ENCODE data around the gene NAP1L1. TPM values are rescaled to one million over a fixed set of nuclear protein-coding genes. Genes with fewer than 3 reads are reported as not detected.
A peak's percentile ranks its signal among the peaks of the same experiment; 100 is the strongest.

The NAP1L1 gene
- total RNA-seq, 2 experiments from 2014 or later: 1,148 to 1,176 TPM

DNA sequence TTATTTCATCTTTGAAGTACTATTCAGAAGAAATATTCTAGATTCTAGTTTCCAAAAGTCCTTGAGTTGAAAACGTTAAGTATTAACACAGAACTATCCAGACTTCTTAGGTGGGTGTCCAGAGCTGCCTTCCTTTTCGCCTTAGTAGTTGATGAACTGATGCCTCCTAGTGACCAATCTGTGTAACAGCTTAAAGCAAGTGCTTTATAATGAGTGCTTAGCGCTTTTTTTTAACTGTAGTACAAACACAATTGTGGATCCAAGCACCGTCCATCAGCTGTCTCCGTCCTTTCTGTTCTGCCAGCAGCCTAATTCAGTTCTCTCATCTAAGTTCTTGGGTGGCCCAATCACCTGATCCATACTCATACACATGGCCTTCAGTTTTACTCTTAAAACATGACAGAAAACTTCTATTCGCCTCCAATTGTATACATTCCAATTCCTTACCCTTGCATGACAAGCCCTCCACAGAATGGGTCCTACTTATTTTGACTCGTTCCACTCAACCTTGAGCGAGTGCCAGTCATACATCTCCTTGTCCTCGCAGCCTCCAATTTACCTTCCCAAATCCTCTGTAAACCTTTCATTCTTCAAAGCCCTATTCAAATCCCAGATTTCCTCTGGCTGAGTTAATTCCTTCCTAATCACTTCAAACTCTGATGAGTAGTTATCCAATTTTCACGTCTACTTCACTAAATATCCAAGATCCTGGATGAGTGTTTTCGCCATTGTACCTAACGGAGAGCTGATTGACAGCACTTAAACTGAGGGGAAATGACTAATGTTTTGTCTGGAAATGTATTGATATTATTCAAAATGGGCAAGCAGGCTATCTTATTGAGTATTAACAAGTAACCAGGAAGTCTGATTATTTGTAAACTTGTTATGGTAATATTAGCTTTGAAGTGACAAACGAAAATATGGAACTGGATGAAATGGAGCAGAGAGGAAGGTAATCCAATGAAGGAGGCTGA lies 47.1 kb downstream of the NAP1L1 start:
- Mint-ChIP-seq H3K4me1 (peaks cover 35% of the 10 kb centered on the region), H3K4me3 (no peak overlapping the region), H3K27me3 (no peaks in the 10 kb centered on the region), H3K27ac (no peak overlapping the region), H3K9me3 (no peaks in the 10 kb centered on the region), H3K36me3 (peaks cover 5% of the 10 kb centered on the region)
- DNase-seq: no peak

DNA sequence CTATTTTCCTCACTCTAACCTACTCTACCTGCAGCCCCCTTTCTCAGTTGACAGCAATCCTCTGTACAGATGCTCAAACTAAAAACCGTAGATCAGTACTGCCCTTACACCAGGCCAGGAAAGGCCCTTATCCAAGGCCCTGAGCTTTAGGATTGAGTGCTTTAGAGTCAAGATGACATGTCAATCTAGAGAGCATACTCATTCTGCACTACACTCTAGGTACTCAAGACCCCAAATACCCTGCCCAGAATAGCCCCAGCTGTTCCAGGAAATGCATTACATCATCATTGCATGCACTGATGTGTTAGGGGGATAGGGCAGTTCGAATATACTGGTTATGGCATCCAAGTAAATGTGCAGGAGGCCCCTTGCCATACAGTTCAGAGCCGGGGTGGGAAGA lies 49.4 kb downstream of the NAP1L1 start:
- H3K4me3 Mint-ChIP-seq: no peak overlapping the region
- H3K27ac Mint-ChIP-seq: peak overlapping the region; percentile 27

GRCh38 chr12:76033081-76034011 lies 51.1 kb downstream of the NAP1L1 start:
- Mint-ChIP-seq H3K9me3 (peaks cover 1% of the 10 kb centered on the region), H3K4me3 (peak overlapping the region; percentile 98), H3K27ac (peak overlapping the region; percentile 98), H3K4me1 (peaks cover 41% of the 10 kb centered on the region), H3K27me3 (peaks cover 6% of the 10 kb centered on the region), H3K36me3 (peaks cover 30% of the 10 kb centered on the region)
- no peak for DNase-seq

More for the DNA sequence above, 49.4 kb downstream of the NAP1L1 start:
- peaks cover 6% of the 10 kb centered on the region for H3K27me3 Mint-ChIP-seq
- peaks cover 1% of the 10 kb centered on the region for H3K9me3 Mint-ChIP-seq
- H3K4me1 Mint-ChIP-seq: peaks cover 36% of the 10 kb centered on the region
- no peak for DNase-seq
- peaks cover 13% of the 10 kb centered on the region for H3K36me3 Mint-ChIP-seq

- peak; percentile 58 for DNase-seq
- Mint-ChIP-seq H3K9me3 (peaks cover 1% of the 10 kb centered on the region), H3K4me3 (peak overlapping the region; percentile 98), H3K4me1 (peaks cover 40% of the 10 kb centered on the region), H3K27me3 (peaks cover 6% of the 10 kb centered on the region), H3K27ac (peak overlapping the region; percentile 98), H3K36me3 (peaks cover 35% of the 10 kb centered on the region)
These were observed 52.2 kb downstream of the NAP1L1 start for GRCh38 chr12:76032043-76032981.

DNA sequence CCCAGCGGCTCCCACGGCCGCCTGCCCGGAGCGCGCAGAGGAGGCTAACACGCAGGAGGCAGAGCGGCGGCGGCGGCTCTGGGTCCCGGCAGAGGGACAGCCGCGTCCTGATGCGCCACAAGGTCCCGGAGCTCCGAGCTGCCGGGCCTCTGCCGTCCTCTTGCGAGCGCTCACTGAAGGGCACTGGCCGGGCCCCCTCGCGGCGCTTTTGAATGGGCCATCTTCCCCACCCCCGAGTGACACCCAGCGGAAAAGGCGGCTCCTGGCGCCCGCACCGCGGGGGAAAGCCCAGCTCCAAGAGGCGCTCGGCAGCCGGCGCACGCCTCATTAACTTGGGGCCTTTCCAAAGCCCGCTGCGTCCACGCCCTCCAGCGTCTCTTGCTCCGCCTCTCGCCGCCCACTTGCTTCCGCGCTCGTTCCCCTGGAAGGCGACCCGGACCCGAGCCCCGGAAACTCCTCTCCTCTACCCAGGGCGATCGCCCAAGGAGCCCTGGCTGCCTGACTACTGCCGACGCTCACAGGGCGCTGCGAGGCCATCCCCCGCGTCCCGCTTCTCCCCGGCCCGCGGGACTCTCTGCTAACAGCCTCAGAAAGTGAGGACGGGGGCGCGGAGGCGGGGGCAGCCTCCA lies 53.0 kb downstream of the NAP1L1 start, which contains the start of gene PHLDA1:
Gene PHLDA1, minus strand, starts transcription at position 363 of the 629 bp plus-strand sequence.
- H3K27ac Mint-ChIP-seq: peak within 1 kb of the TSS; percentile 98
- peaks cover 43% of the 10 kb centered on the region for H3K36me3 Mint-ChIP-seq
- peaks cover 43% of the 10 kb centered on the region for H3K4me1 Mint-ChIP-seq
- peaks cover 1% of the 10 kb centered on the region for H3K9me3 Mint-ChIP-seq
- peaks cover 6% of the 10 kb centered on the region for H3K27me3 Mint-ChIP-seq
- peak within 1 kb of the TSS; percentile 98 for H3K4me3 Mint-ChIP-seq
- peak; percentile 98 for DNase-seq

- peak overlapping the region; percentile 98 for H3K4me3 Mint-ChIP-seq
- H3K4me1 Mint-ChIP-seq: peaks cover 48% of the 10 kb centered on the region
- H3K9me3 Mint-ChIP-seq: peaks cover 1% of the 10 kb centered on the region
- DNase-seq: no peak
- peaks cover 48% of the 10 kb centered on the region for H3K36me3 Mint-ChIP-seq
- H3K27ac Mint-ChIP-seq: peak overlapping the region; percentile 98
- peaks cover 6% of the 10 kb centered on the region for H3K27me3 Mint-ChIP-seq
These were observed 53.4 kb downstream of the NAP1L1 start for GRCh38 chr12:76031081-76031413.

GRCh38 chr12:76030341-76031080 lies 54.0 kb downstream of the NAP1L1 start:
- peak overlapping the region; percentile 98 for H3K27ac Mint-ChIP-seq
- DNase-seq: peak; percentile 63
- peaks cover 53% of the 10 kb centered on the region for H3K36me3 Mint-ChIP-seq
- H3K4me1 Mint-ChIP-seq: peaks cover 49% of the 10 kb centered on the region
- H3K9me3 Mint-ChIP-seq: peaks cover 1% of the 10 kb centered on the region
- peak overlapping the region; percentile 98 for H3K4me3 Mint-ChIP-seq
- peaks cover 6% of the 10 kb centered on the region for H3K27me3 Mint-ChIP-seq

DNA sequence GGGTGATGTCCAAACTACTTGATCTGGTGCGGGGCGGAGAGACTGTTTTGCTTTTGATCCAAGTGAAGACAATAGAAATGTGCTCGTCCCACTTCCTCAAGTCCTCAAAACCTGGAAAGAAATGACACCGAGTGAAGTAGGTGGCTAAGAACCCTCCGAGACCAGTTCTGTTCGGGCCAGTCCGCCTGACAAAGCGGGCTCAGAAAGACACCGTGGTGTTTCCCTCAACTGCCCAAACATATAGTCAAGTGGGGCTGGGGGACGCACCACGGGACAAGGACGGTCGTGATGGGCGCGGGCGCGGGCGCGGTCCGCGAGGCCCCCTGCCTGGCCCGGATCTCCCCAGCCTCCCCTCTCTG lies 54.5 kb downstream of the NAP1L1 start:
- Mint-ChIP-seq H3K36me3 (peaks cover 56% of the 10 kb centered on the region), H3K27me3 (peaks cover 6% of the 10 kb centered on the region), H3K9me3 (peaks cover 1% of the 10 kb centered on the region), H3K4me3 (peak overlapping the region; percentile 98), H3K4me1 (peaks cover 49% of the 10 kb centered on the region), H3K27ac (peak overlapping the region; percentile 98)
- DNase-seq: no peak

GRCh38 chr12:76028571-76029277 lies 55.8 kb downstream of the NAP1L1 start:
- H3K9me3 Mint-ChIP-seq: peaks cover 1% of the 10 kb centered on the region
- DNase-seq: no peak
- peak overlapping the region; percentile 98 for H3K4me3 Mint-ChIP-seq
- peaks cover 49% of the 10 kb centered on the region for H3K4me1 Mint-ChIP-seq
- peaks cover 57% of the 10 kb centered on the region for H3K36me3 Mint-ChIP-seq
- peaks cover 6% of the 10 kb centered on the region for H3K27me3 Mint-ChIP-seq
- H3K27ac Mint-ChIP-seq: peak overlapping the region; percentile 98

DNA sequence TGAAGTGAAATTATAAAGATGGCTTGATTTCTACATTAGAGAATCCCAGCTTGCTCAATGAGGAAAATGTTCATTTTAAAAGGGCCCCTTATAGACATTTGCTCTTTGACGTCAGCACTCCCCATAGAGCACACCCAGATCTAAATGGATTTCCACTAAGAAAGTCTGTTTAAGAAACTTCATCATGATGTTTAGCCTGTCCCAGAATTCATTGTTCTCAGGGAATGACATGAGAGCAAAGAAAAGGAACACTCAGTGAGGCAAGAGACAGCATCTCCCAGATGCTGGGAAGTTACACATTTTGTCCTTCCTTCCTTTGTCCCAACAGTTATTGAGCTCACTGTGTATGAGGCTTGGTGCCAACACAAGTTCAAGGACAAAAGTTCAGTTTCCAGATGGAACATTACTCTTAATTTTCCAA lies 57.8 kb downstream of the NAP1L1 start:
- peaks cover 1% of the 10 kb centered on the region for H3K9me3 Mint-ChIP-seq
- H3K4me1 Mint-ChIP-seq: peaks cover 41% of the 10 kb centered on the region
- peaks cover 59% of the 10 kb centered on the region for H3K36me3 Mint-ChIP-seq
- peaks cover 6% of the 10 kb centered on the region for H3K27me3 Mint-ChIP-seq
- no peak overlapping the region for H3K27ac Mint-ChIP-seq
- peak overlapping the region; percentile 18 for H3K4me3 Mint-ChIP-seq
- DNase-seq: no peak

- peaks cover 1% of the 10 kb centered on the region for H3K9me3 Mint-ChIP-seq
- peaks cover 57% of the 10 kb centered on the region for H3K36me3 Mint-ChIP-seq
- peaks cover 47% of the 10 kb centered on the region for H3K4me1 Mint-ChIP-seq
- H3K27me3 Mint-ChIP-seq: peaks cover 6% of the 10 kb centered on the region
- no peak overlapping the region for H3K27ac Mint-ChIP-seq
- DNase-seq: no peak
- H3K4me3 Mint-ChIP-seq: no peak overlapping the region
These were observed 58.6 kb downstream of the NAP1L1 start for GRCh38 chr12:76025601-76026575.

Data from activated naive CD8-positive, alpha-beta T cell treated with anti-CD3 and anti-CD28 coated beads for 36 hours (primary cell).